DMS79 (cell line): ENCODE measurements around the gene FRS3.

Source experiments
- DNase-seq: peaks from one replicate; lab custom pipeline; 2025; lab: John Stamatoyannopoulos, UW

The FRS3 gene

GRCh38 chr6:41741625-41742490, 37.8 kb downstream of the FRS3 start:
- no peak for DNase-seq

DNA sequence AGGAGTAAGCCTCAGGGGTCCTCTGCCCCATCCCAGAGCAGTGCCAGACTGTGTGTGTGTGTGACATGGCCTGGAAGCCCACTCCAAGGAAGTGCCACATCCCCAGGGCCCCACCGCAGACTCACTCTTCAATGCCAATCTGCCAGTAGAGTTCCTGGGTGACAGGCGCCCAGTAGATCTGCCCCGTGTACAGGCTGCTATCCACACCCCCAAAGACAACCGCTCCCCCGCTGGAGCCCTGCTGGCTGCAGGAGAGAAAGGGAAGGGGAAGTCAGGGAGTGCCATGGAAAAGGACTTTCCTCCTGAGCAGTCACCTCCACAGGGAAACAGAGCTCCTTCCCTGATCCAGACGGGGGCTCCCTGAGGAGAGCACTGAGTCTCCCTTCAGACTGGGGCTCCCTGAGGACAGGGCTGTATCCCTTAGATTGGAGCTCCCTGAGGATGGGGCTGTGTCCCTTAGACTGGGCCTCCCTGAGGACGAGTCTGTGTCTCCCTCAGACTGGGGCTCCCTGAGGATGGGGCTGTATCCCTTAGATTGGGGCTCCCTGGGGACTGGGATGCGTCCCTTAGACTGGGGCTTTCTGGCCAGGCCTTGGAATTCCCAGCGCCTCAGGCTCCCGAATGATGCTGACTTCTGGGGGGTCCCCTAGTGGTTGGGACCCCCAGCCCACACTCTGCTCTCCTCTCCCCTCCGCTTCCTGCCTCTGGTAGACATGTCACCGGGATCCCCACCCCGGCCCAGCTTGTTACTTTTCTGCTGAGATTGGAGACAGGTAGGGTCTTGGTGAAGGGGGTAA, 39.1 kb downstream of the FRS3 start:
- no peak for DNase-seq

GRCh38 chr6:41739041-41739440, 40.7 kb downstream of the FRS3 start:
- DNase-seq = no peak

GRCh38 chr6:41737591-41738130, 42.0 kb downstream of the FRS3 start:
- no peak for DNase-seq

- DNase-seq = no peak
Observed at GRCh38 chr6:41736800-41737555, 42.7 kb downstream of the FRS3 start.

DNA sequence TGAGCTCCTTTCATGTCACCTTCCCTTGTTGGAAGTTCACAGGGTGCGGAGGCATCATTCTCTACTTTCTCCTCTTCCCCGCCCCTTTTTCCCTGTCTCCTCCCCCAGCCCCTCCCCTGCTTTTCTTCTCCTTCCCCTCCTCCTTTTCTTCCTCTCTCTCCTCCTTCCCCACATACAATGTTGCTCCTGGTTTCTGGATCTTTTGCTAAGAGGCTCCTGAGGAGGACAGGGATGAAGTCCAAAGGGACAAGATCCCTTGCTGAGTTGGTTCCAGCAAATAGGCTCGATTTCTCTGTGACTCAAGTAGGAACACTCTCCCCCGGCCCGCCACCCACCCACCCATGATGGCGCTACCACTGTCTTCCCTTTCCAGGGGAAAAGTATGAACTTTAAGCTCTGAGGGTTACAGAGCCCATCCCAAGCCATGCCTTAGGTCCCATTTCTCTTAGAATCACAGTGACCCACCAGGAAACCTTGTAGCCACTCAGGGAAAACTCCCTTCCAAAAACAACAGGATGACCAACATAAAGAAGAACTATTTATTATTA, 43.4 kb downstream of the FRS3 start:
- no peak for DNase-seq

DNA sequence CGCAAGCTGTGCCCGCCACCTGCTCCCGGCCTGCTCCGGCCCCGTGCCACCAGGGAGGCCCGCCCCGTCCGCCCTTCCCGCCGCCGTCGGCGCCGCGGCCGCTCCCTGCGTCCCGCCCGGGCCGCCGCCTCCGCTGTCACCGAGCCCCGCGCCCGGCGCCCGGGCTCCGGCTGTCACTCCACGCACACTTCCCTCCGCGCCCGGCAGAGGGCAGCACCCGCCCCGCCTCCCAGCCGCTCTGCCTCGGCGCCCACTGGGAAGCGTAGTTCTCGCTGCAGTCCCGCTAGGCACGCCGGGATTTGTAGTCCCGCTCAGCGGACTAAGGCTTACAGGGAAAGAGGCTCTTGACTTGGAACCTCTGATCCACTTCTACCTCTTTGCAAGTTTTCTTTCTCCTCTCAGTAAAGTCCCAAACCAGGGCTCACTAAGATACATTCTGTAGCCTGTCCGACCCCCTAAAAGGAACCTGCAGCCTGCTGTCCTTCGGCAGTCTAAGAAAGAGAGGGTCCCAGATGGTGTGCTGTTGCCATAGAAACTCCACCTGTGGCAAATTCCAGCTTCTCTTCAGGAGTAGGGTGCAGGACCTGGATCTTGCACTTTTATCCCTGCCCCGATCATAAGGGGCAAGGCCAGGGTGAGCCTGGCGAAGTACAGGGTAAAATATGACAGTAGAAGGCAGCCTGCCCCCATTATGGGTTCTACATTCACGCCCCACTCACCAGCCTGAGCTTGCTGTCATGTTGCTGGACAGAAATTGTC, 44.1 kb downstream of the FRS3 start, which contains the start of gene TFEB:
Gene TFEB, minus strand, starts transcription at position 182 of the 759 bp plus-strand sequence. CDS start 44,395 bp downstream, outside the sequence.
- DNase-seq = peak; percentile 70

DNA sequence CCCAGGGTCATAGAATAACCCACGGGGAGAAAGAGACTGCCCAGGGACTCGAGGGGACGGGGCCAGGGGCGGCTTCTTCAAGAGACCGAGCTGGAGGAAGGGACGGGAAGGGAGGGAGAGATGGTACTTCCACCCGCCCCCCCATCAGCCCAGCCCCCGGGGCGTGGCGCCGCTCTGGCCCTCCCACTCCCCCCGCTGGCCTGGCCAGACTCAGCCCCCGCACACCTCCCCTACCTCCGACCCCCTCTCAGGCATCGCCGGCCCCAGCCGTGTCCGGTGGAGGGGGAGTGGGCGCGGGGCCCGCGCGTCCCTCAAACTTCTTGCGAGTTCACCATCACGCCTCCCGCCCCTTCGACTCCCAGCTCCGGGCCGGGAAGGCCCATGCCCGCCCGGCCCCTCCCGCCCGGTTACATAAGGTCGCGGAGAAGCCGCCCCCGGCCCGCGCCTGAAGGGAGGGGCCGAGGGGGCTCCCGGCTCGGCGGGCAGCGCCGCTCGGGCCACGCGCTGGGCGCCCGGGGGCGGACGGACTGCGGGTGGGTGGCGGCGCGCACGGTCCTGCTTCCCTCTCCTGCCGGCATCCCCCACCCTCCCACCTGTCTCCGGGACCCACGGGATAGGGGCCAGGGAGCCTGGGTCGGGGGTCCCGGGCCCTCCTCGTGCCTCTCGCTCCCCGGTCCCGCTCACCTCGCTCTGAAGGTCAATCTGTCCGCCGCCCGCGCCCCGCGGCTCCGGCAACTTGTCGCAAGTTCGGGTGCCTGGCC, 44.9 kb downstream of the FRS3 start:
- no peak for DNase-seq

DNA sequence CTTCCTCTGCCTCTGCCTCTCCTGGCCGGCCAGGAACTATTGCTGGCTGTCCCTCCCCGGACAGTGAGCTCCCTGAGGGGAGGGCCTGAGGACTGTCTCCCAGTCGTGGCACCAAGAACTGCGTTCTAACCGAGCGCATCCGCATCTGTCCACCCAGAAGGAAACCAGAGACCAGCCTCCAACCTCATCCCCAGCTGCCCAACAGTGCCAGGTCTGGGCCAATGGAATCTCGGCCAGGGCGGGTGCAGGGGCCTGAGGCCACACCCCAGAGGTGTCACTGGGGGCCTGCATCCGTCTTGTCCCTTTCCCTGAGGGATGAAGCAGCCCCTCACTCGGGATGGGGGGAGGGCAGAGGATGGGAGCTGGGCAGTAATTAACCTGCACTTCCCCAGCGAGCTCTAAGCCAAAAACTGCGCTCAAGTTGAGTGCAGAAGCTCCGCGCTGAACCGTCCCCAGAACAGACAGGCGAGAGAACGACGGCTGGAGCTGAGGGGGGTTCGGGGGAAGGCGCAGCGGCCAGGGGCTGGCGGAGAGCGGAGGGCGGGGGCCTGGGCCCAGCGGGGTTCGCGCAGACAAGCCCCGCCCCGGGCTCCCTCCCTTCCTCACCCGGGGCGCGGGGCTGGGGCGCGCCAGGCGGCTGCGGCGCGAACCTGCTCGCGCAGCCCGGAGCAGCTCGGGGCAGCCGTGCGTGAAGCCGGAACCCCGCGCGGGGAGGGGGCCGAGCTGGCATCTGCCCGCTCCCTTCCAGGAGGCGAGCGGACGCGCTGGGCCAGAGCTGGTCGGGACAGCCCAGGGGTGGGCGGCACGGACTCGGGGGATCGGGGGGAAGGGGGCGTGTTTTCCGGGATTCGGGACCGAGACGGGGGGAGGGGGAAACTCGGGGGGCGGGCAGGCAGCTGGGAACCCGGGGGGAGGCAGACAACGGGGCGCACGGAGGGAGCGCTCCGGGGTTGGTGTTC, 45.7 kb downstream of the FRS3 start:
- peak; percentile 21 for DNase-seq

GRCh38 chr6:41733360-41733706, 46.4 kb downstream of the FRS3 start:
- no peak for DNase-seq

DNA sequence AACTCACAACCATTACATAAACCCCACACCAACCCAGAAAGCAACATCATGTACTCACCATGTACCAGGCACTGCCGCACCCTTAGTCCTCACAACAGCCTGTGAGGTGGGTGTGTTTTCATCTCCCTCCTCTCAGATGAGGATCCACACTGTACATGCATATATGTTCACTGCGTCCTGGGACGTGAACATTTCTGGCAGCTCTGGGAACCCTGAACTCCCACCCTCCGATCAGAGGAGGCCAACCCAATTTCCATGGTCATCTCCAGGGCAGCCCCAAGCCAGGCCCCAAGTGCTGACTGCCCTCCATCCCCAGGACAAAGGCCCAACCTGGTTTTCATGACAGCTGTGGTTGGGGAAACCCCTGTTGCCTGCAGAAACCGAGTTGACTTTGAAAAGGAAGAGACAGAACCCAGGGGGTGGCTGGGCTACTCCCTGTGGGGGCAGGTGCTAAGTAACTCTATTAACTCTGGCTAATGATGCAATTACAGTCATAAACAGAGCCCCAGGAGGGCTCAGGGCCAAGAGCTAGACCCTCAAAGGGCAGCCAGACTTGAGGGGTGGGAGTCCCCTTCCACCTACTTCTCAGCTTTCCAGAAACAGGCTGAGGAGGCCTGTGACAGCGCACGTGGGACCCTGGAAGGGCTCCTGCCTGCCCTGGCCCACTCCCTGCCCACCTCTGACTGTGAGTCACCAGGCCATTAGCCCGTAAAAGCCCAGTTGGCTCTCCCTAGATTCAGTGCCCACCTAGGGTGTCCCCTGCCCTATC, 46.9 kb downstream of the FRS3 start:
- no peak for DNase-seq

DNA sequence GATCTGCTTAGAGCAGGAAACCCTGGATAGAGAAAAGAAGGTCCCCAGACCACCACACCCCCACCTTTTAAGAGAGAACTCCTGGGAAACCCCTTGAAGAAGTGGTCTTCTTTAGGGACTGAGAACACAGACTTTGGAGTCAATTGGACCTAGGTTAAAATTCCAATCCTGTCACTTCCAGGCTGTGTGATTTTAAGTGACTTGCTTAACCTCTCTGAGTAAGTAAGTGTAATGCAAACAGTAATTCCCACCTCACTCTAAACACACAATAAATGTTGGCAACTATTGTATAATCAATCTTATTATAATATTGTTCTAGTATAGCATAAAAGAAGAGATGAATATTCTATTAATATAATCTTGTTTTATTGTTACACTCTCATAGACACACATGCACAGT, 47.6 kb downstream of the FRS3 start:
- no peak for DNase-seq

GRCh38 chr6:41731561-41732086, 48.1 kb downstream of the FRS3 start:
- DNase-seq = no peak

DNA sequence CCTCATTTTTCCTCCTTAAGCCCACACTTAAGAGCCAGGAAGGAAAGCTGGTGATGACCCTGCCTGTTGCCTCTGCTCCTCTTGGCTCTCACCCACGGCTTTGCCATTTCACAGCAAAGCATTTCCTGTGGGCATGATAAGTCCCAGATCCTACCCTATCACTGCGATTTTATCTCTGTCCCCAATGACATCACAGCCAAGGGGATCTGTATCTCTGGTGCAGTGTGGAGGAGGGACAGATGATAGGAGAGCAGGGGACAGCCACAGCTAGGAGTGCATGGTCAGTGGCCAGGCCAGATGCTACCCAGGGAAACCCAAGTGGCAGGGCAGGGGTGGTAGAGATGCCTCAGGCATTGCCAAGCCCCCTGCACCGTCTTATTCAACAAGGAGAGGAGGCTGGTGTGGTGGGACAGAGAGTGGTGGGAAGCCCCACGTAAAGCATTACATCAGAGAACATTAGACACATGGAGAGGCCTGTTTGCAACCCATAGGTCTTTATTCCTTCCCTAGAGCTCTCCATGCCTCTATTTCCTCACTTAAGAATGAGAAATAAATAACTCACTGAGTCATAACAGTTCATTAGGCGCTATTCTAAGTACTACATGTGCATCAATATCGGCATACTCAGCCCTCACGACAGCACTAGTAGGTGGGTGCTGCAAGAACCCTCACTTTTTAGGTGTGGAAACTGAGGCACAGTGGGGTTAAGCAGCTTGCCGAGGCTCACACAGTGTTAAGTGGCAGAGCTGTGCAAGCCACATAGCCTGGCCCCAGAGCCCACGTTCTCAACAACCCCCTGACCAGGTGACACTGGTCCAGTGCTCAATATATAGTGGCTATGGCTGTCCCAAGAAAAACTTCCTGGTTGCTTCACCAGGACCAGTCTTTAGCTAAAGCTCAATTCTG, 48.9 kb downstream of the FRS3 start:
- DNase-seq = no peak

- no peak for DNase-seq
Observed at GRCh38 chr6:41729624-41730023, 50.1 kb downstream of the FRS3 start.

- DNase-seq = no peak
Observed at GRCh38 chr6:41728954-41729353, 50.7 kb downstream of the FRS3 start.
